Endothelial cell of umbilical vein (primary cell): ENCODE data around the gene CEACAM4. TPM values are rescaled to one million over a fixed set of nuclear protein-coding genes. Genes with fewer than 3 reads are reported as not detected.
A peak's percentile ranks its signal among the peaks of the same experiment; 100 is the strongest.

Experiments used
- BruUV-seq: library from RNA; stranded (reverse); fragments of 400-500 nt; replicated peaks from 2 replicates; lab custom pipeline; 2021; lab: Mats Ljungman, UMichigan
- CTCF ChIA-PET: fragments of 300-600, 350-600 bp; sonication (Branson Sonifier 250); formaldehyde crosslinking; loops from one replicate; lab custom pipeline; 2021; ENCODE audit warnings: antibody characterized with exemption, inconsistent platforms; lab: Charles Lee
- POLR2A ChIA-PET: fragments of 300-600, 350-600 bp; sonication (Branson Sonifier 250); formaldehyde crosslinking; loops from one replicate; lab custom pipeline; 2021; ENCODE audit warnings: antibody characterized with exemption, inconsistent platforms; lab: Charles Lee
- DNase-seq: peaks from one replicate; pipeline ENCODE4 v3.0.0-alpha.2; 2011; ENCODE audit warnings: low read depth, low spot score
- FAIRE-seq: peaks from 2 replicates; lab custom pipeline; 2011; peaks lifted over from hg19 to GRCh38; lab: Jason Lieb, UNC
- H2AFZ ChIP-seq: 2 replicates; pipeline ENCODE4 v1.6.0; 2012; ENCODE audit warnings: low read depth, low read length, control low read depth, inconsistent platforms
- H3K27ac ChIP-seq: 2 replicates; pipeline ENCODE4 v1.5.1; 2011; ENCODE audit warnings: low read depth, mild to moderate bottlenecking, control low read depth, low read length, moderate library complexity; ENCODE audit not compliant: insufficient read depth
- H3K27me3 ChIP-seq, 2 experiments: 2 replicates each; pipeline versions ENCODE4 v1.6.0 to v1.6.1; 2011; ENCODE audit warnings: low read length in 2 of 2, mixed read lengths in 1 of 2; ENCODE audit not compliant: control insufficient read depth in 2 of 2, insufficient read depth in 2 of 2
- H3K36me3 ChIP-seq, 2 experiments: 2 replicates in 1 of 2; 3 replicates in 1 of 2; pipeline ENCODE4 v1.5.1; 2011; ENCODE audit warnings: low read length in 2 of 2, mild to moderate bottlenecking in 1 of 2, moderate library complexity in 1 of 2; ENCODE audit not compliant: control insufficient read depth in 2 of 2, insufficient read depth in 2 of 2; ENCODE audit errors: extremely low read depth in 1 of 2
- H3K4me1 ChIP-seq: 3 replicates; pipeline ENCODE4 v1.5.1; 2011; ENCODE audit warnings: mild to moderate bottlenecking, low read length; ENCODE audit not compliant: control insufficient read depth, insufficient read depth; ENCODE audit errors: extremely low read depth
- H3K4me2 ChIP-seq: 2 replicates; pipeline ENCODE4 v1.6.1; 2011; ENCODE audit warnings: low read length, control low read depth, mixed read lengths; ENCODE audit not compliant: insufficient read depth
- H3K4me3 ChIP-seq, 3 experiments: fragments of 200-600 bp in 1 of 3; sonication (generic), shearing (Covaris generic) in 1 of 3; replicated peaks in 1 of 3; 2 replicates each; pipeline ENCODE4 v1.5.1; 2011 to 2016; ENCODE audit warnings: control low read depth in 3 of 3, low read length in 3 of 3, mild to moderate bottlenecking in 2 of 3, inconsistent platforms in 1 of 3, low read depth in 1 of 3, moderate library complexity in 1 of 3; ENCODE audit not compliant: insufficient read depth in 1 of 3
- H3K79me2 ChIP-seq: 2 replicates; pipeline ENCODE4 v1.6.0; 2012; ENCODE audit warnings: low read length, inconsistent platforms; ENCODE audit not compliant: control insufficient read depth, insufficient read depth
- H3K9ac ChIP-seq: replicated peaks from 2 replicates; pipeline ENCODE3; 2011; ENCODE audit warnings: low read length, control low read depth; ENCODE audit not compliant: insufficient read depth; ENCODE audit errors: extremely low read depth
- H3K9me1 ChIP-seq: replicated peaks from 3 replicates; pipeline ENCODE4 v1.6.0; 2011; ENCODE audit warnings: mild to moderate bottlenecking, low read length; ENCODE audit not compliant: control insufficient read depth, insufficient read depth; ENCODE audit errors: extremely low read depth
- H3K9me3 ChIP-seq: replicated peaks from 2 replicates; pipeline ENCODE4 v1.5.1; 2012; ENCODE audit warnings: low read length, inconsistent platforms; ENCODE audit not compliant: control insufficient read depth, insufficient read depth
- H4K20me1 ChIP-seq: replicated peaks from 2 replicates; pipeline ENCODE3; 2011; ENCODE audit warnings: mild to moderate bottlenecking, low read length; ENCODE audit not compliant: control insufficient read depth, insufficient read depth; ENCODE audit errors: extremely low read depth
- CTCF ChIP-seq, 2 donors: IDR thresholded peaks; 1 replicate in 1 of 2; 2 replicates in 1 of 2; pipeline ENCODE4 v1.5.1; 2011; ENCODE audit warnings: low read length in 2 of 2, mild to moderate bottlenecking in 2 of 2, moderate library complexity in 2 of 2, control low read depth in 1 of 2, inconsistent platforms in 1 of 2, low read depth in 1 of 2; ENCODE audit not compliant: insufficient read depth in 1 of 2; ENCODE audit errors: extremely low read depth in 1 of 2
- EZH2 ChIP-seq: IDR thresholded peaks from 2 replicates; pipeline ENCODE4 v1.6.1; 2012; ENCODE audit warnings: borderline replicate concordance, low read depth, mild to moderate bottlenecking, moderate library complexity, low read length, inconsistent platforms; ENCODE audit not compliant: severe bottlenecking
- FOS ChIP-seq: IDR thresholded peaks from 2 replicates; pipeline ENCODE4 v1.6.1; 2011; ENCODE audit warnings: mild to moderate bottlenecking, low read length, moderate library complexity, borderline replicate concordance; ENCODE audit not compliant: insufficient read depth
- GATA2 ChIP-seq: IDR thresholded peaks from 2 replicates; pipeline ENCODE4 v1.7.0; 2011; ENCODE audit warnings: low read depth, mild to moderate bottlenecking, moderate library complexity, mixed read lengths, low read length; ENCODE audit not compliant: insufficient read length, insufficient read depth
- JUN ChIP-seq: IDR thresholded peaks from 2 replicates; pipeline ENCODE4 v1.6.1; 2011; ENCODE audit warnings: borderline replicate concordance, low read depth; ENCODE audit not compliant: insufficient read length, insufficient read depth
- MAX ChIP-seq: IDR thresholded peaks from 2 replicates; pipeline ENCODE4 v1.6.1; 2011; ENCODE audit not compliant: insufficient read depth, insufficient read length
- MYC ChIP-seq: IDR thresholded peaks from one replicate; pipeline ENCODE4 v1.6.1; 2011; ENCODE audit warnings: mild to moderate bottlenecking, low read depth, low read length
- POLR2A ChIP-seq: IDR thresholded peaks from 2 replicates; pipeline ENCODE4 v1.6.1; 2012; ENCODE audit warnings: low read depth, mild to moderate bottlenecking, control low read depth, low read length
- POLR2AphosphoS5 ChIP-seq: IDR thresholded peaks from 2 replicates; pipeline ENCODE4 v1.6.1; 2012; ENCODE audit warnings: low read depth, mild to moderate bottlenecking, control low read depth, low read length, moderate library complexity; ENCODE audit not compliant: insufficient read depth
- dilution Hi-C: fragments of 300-500 bp; cut with MboI; formaldehyde crosslinking; loops from one replicate; pipeline ENCODE4 v1.15.0; 2019; ENCODE audit warnings: low sequenced_read_pairs; ENCODE audit not compliant: extremely low pct_ligation_motif_present
- intact Hi-C: fragments of 100-400 bp; cut with micrococcal nuclease; formaldehyde crosslinking; loops from one replicate; pipeline ENCODE4 v1.10.0; 2022
- polyA plus RNA-seq, 4 experiments: library from polyadenylated mRNA; depleted of rRNA in 3 of 4; stranded (reverse) in 3 of 4; unstranded in 1 of 4; fragments of >200 nt; gene quantifications; 2 replicates each; pipeline versions ENCODE4 v1.2.1 to v1.2.3, GENCODE V29; 2011 to 2012; ENCODE audit warnings: missing spikeins in 1 of 4
- total RNA-seq: library from RNA; stranded (reverse); gene quantifications from 2 replicates; pipeline ENCODE4 v1.2.3, GENCODE V29; 2021

Gene CEACAM4
- total and polyA plus RNA-seq, 2 donors (not counting 3 experiments of a cell fraction or from before 2014, with no cell fraction given): not detected

DNA sequence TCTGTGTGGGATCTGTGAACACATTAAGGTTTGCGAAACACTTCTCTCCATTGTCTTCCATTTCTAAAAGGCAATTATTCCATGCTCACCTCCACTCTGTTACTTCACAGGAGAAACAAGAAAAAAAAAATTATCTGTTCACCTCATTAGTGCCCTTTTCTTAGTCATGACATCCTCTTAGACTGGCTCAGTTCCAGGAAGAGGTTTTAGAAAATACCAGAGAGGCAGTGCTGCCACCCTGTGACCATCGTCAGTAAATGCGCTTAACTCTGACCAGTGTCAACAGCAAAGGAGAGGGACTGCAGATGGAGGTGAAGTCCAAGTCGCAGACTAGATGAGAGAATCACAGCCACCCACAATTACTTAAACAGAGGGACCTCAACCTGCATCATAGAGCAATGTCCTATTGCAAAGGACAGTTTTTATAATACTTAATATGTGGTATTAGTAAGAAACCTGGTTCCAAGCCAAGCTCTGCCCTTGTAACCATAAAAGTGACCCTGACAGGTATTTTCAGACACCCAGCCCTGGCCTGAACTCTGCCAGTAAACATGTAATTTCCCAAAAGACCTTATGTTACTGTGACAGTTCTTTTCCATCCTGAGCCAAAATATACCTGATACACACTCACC lies 31.5 kb downstream of the CEACAM4 start:
- no peaks in the 10 kb centered on the region for H3K36me3 ChIP-seq
- no peaks in the 10 kb centered on the region for H3K79me2 ChIP-seq
- no peak overlapping the region for H2AFZ ChIP-seq
- no peaks in the 10 kb centered on the region for H4K20me1 ChIP-seq
- dilution Hi-C loops: no loop called here
- POLR2A ChIA-PET: no interaction called here
- no peak overlapping the region for H3K9ac ChIP-seq
- H3K4me1 ChIP-seq: peaks cover 5% of the 10 kb centered on the region
- TF ChIP-seq FOS (peak; percentile 72), EZH2 (no peak), CTCF (IDR thresholded peaks at IDR 0.05; ENCODE audit: extremely low read depth in 1 of 2, insufficient read depth in 1 of 2, low read depth in 1 of 2, low read length in 2 of 2) (peak; percentile 71 to 73), MYC (no peak), POLR2AphosphoS5 (peak; percentile 27), MAX (no peak), POLR2A (no peak), GATA2 (peak; percentile 42), JUN (peak; percentile 56)
- H3K27me3 ChIP-seq: peaks cover 5 to 18% of the 10 kb centered on the region in 2 experiments
- H3K4me3 ChIP-seq: no peak overlapping the region
- CTCF ChIA-PET: interaction anchor here (0.8 to 3.3 kb wide), 8 partner anchors 10 to 147 kb away, joined by 3 to 25 read pairs (median 6); no protein-coding TSS in a partner anchor
- intact Hi-C loops: loop anchor here (1.0 to 2.0 kb wide), 3 partner anchors 25 to 146 kb away; no protein-coding TSS in a partner anchor
- no TSS peak for BruUV-seq
- no peaks in the 10 kb centered on the region for H3K9me3 ChIP-seq
- no peak overlapping the region for H3K27ac ChIP-seq
- H3K9me1 ChIP-seq: no peaks in the 10 kb centered on the region
- DNase-seq: peak; percentile 95
- no peak overlapping the region for H3K4me2 ChIP-seq
- peak; percentile 100 for FAIRE-seq
